SKM-1 treated with dmso at 0.1 percent for 144 hours (cell line): Measurements from ENCODE around the gene ENTPD1.
"Not testable (repeated sequence)": the region's sequence is repeated elsewhere in the genome, so short reads cannot be mapped to it uniquely, and the experiment has no call there.

Experiments
- DNase-seq: peaks from one replicate; lab custom pipeline; 2025; ENCODE audit not compliant: unreplicated experiment; lab: John Stamatoyannopoulos, UW

The ENTPD1 gene

GRCh38 chr10:95756809-95757684 lies 1.1 kb downstream of the ENTPD1 start:
- no peak for DNase-seq

GRCh38 chr10:95758351-95759025 lies 2.5 kb downstream of the ENTPD1 start:
- no peak for DNase-seq

- no peak for DNase-seq
Observed at GRCh38 chr10:95759233-95759826, 3.4 kb downstream of the ENTPD1 start.

- no peak for DNase-seq
Observed at GRCh38 chr10:95761939-95762492, 6.1 kb downstream of the ENTPD1 start.

GRCh38 chr10:95767884-95768556 lies 12.1 kb downstream of the ENTPD1 start:
- DNase-seq, result peak; percentile 58

- DNase-seq, result no peak
Observed at GRCh38 chr10:95770084-95770720, 14.2 kb downstream of the ENTPD1 start.

GRCh38 chr10:95773454-95773853 lies 17.5 kb downstream of the ENTPD1 start:
- not testable (repeated sequence) for DNase-seq

- not testable (repeated sequence) for DNase-seq
Observed at GRCh38 chr10:95777638-95778037, 21.7 kb downstream of the ENTPD1 start.

GRCh38 chr10:95782318-95782717 lies 26.4 kb downstream of the ENTPD1 start:
- DNase-seq, result peak; percentile 49

GRCh38 chr10:95783741-95784140 lies 27.8 kb downstream of the ENTPD1 start:
- peak; percentile 45 for DNase-seq

- peak; percentile 20 for DNase-seq
Observed at GRCh38 chr10:95784279-95784913, 28.4 kb downstream of the ENTPD1 start.

GRCh38 chr10:95785317-95785716 lies 29.4 kb downstream of the ENTPD1 start:
- DNase-seq, result no peak

GRCh38 chr10:95785942-95786669 lies 30.1 kb downstream of the ENTPD1 start:
- no peak for DNase-seq

GRCh38 chr10:95787447-95787846 lies 31.5 kb downstream of the ENTPD1 start:
- no peak for DNase-seq

GRCh38 chr10:95788830-95789229 lies 32.9 kb downstream of the ENTPD1 start:
- no peak for DNase-seq

GRCh38 chr10:95789902-95790301 lies 33.9 kb downstream of the ENTPD1 start:
- no peak for DNase-seq

GRCh38 chr10:95790982-95791381 lies 35.0 kb downstream of the ENTPD1 start:
- no peak for DNase-seq

- no peak for DNase-seq
Observed at GRCh38 chr10:95791425-95791979, 35.5 kb downstream of the ENTPD1 start.

- peak; percentile 78 for DNase-seq
Observed at GRCh38 chr10:95792211-95792780, 36.3 kb downstream of the ENTPD1 start.
